ENCODE results near the gene THAP10.

The THAP10 gene

DNA sequence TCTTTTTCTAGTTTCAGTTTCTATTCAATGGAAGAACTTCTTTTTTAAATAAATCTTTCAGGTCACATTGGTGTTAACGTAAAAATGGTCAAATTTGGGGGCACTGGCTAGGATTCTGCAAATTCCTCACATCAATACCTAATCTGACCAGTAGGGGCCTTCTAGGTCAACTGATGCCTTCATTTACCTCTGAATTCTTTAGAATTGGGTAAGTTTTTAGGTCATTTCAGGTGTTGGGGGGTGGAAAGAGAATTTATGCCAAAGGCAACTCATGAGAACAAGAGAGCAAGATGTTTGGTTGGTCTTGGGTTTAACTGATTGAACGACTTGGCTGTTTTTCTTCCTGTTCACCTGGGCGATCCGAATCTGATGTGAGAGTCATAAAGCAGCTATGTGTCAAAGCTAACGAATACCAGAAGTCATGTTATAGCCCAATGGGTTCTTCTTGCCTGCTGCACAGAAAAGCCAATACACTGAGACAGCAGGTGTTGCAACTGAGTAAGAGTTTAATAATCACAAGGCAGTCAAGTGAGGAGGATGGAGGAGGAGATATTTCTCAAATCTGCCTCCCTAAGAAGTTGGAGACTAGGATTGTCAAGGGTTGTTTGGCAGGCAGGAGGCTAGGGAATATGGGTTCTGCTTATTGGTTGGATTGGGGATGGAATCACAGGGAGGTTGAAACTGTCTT is 15.7 kb upstream of the THAP10 start:
- Histone ChIP-seq H3K9ac (no peak overlapping the region), H2AFZ (no peak overlapping the region), H3K4me2 (ENCODE audit: low read length) (no peak overlapping the region), H3K79me2 (no peaks in the 10 kb centered on the region), H3K27ac (no peak overlapping the region), H3K27me3 (ENCODE audit: control insufficient read depth, insufficient read depth, low read length) (no peaks in the 10 kb centered on the region), H3K4me1 (no peaks in the 10 kb centered on the region), H3K36me3 (ENCODE audit: control insufficient read depth, insufficient read depth, low read length) (no peaks in the 10 kb centered on the region), H3K4me3 (ENCODE audit: low read depth, low read length) (no peak overlapping the region), H3K9me3 (ENCODE audit: control insufficient read depth, low read length) (no peaks in the 10 kb centered on the region)
- TF ChIP-seq, protein P1, sequence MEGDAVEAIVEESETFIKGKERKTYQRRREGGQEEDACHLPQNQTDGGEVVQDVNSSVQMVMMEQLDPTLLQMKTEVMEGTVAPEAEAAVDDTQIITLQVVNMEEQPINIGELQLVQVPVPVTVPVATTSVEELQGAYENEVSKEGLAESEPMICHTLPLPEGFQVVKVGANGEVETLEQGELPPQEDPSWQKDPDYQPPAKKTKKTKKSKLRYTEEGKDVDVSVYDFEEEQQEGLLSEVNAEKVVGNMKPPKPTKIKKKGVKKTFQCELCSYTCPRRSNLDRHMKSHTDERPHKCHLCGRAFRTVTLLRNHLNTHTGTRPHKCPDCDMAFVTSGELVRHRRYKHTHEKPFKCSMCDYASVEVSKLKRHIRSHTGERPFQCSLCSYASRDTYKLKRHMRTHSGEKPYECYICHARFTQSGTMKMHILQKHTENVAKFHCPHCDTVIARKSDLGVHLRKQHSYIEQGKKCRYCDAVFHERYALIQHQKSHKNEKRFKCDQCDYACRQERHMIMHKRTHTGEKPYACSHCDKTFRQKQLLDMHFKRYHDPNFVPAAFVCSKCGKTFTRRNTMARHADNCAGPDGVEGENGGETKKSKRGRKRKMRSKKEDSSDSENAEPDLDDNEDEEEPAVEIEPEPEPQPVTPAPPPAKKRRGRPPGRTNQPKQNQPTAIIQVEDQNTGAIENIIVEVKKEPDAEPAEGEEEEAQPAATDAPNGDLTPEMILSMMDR (IDR thresholded peaks at IDR 0.05) = no peak

DNA sequence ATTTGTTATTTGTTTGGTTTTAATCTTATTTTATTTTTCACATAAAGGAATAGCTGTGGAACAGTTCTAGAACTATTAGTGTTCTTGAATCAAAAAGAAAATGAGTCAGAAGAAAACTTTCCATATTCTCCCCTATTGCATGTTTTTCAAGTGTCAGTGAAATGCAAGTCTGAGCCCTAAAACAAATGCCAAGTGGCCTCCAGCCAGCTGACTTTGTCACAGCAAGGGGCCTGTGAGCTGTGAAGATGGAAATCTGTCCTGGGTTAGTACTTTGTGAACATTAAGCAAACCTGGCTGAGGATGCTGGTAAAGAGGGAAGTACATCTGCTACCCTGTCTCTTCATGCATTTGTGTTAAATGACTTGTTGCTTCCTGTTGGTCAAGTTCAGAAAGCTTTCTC is 14.6 kb upstream of the THAP10 start:
- no peaks in the 10 kb centered on the region for H3K79me2 ChIP-seq
- H3K36me3 ChIP-seq (ENCODE audit: control insufficient read depth, insufficient read depth, low read length) = no peaks in the 10 kb centered on the region
- H3K27ac ChIP-seq = no peak overlapping the region
- no peak overlapping the region for H3K9ac ChIP-seq
- H3K27me3 ChIP-seq (ENCODE audit: control insufficient read depth, insufficient read depth, low read length) = no peaks in the 10 kb centered on the region
- no peaks in the 10 kb centered on the region for H3K4me1 ChIP-seq
- no peak overlapping the region for H3K4me3 ChIP-seq (ENCODE audit: low read depth, low read length)
- TF ChIP-seq, protein P1 (IDR thresholded peaks at IDR 0.05) = no peak
- no peak overlapping the region for H2AFZ ChIP-seq
- H3K9me3 ChIP-seq (ENCODE audit: control insufficient read depth, low read length) = no peaks in the 10 kb centered on the region
- H3K4me2 ChIP-seq (ENCODE audit: low read length) = no peak overlapping the region

DNA sequence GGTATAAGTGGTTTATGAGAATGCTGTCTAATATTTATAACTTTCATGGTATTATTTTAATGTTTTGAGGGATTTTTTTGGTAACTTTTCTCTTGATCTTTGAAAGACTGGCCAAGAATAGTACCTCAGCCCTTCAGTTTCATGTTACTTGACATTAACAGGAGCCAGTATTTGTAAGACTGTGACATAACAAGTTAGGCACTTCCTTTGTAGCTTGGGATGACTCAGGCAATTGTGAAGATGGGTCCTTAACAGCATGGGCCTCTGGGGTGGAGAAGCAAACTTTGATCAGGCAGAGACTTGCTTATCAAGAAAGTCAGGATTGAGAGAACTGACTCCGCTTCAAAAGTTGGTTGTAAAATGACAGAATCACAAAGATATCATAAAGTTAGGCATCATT is 9.9 kb upstream of the THAP10 start:
- Histone ChIP-seq H2AFZ (no peak overlapping the region), H3K27me3 (ENCODE audit: control insufficient read depth, insufficient read depth, low read length) (no peaks in the 10 kb centered on the region), H3K4me3 (ENCODE audit: low read depth, low read length) (no peak overlapping the region), H3K9me3 (ENCODE audit: control insufficient read depth, low read length) (no peaks in the 10 kb centered on the region), H3K79me2 (no peaks in the 10 kb centered on the region), H3K4me2 (ENCODE audit: low read length) (no peak overlapping the region), H3K9ac (no peak overlapping the region), H3K36me3 (ENCODE audit: control insufficient read depth, insufficient read depth, low read length) (no peaks in the 10 kb centered on the region), H3K27ac (no peak overlapping the region), H3K4me1 (no peaks in the 10 kb centered on the region)
- TF ChIP-seq, protein P1 (IDR thresholded peaks at IDR 0.05) = no peak

DNA sequence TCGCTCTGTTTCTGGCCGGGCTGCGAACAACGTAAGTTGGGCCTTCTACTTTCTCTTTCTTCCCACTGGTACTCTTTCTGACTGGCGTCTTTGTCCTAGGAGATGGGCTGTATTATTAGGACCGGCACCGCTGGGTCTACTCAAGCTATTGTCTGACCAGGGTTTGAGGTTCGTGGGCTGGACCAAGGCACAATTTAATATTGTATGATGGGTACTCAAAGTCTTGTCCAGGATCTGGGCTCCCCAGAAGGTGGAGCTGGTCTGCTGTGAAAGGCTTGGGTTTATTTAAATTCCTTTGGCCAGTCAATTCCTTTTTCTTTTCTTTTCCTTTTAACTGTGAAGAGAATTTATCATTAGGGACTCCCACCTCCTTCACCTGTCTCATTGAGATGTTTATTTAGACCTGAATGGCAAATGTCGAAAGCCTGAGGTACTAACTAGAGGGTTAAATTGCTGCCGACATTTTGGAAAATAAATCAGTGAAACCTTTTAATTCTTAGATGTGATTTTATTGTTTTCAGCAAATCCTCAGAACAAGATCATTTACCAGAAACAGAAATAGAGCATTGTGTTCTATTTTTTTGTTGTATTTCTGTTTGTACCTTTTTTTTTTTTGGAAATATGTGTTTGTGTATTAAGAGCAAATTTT is 803 bp upstream of the THAP10 start:
- peak overlapping the region; percentile 80 for H3K4me2 ChIP-seq (ENCODE audit: low read length)
- peak overlapping the region; percentile 73 for H3K27ac ChIP-seq
- H3K4me1 ChIP-seq = no peaks in the 10 kb centered on the region
- H3K79me2 ChIP-seq = no peaks in the 10 kb centered on the region
- H3K4me3 ChIP-seq (ENCODE audit: low read depth, low read length) = peak overlapping the region; percentile 84
- H3K27me3 ChIP-seq (ENCODE audit: control insufficient read depth, insufficient read depth, low read length) = no peaks in the 10 kb centered on the region
- TF ChIP-seq, protein P1 (IDR thresholded peaks at IDR 0.05) = peak; percentile 24
- H3K36me3 ChIP-seq (ENCODE audit: control insufficient read depth, insufficient read depth, low read length) = no peaks in the 10 kb centered on the region
- no peak overlapping the region for H3K9ac ChIP-seq
- H2AFZ ChIP-seq = peak overlapping the region; percentile 93
- no peaks in the 10 kb centered on the region for H3K9me3 ChIP-seq (ENCODE audit: control insufficient read depth, low read length)

DNA sequence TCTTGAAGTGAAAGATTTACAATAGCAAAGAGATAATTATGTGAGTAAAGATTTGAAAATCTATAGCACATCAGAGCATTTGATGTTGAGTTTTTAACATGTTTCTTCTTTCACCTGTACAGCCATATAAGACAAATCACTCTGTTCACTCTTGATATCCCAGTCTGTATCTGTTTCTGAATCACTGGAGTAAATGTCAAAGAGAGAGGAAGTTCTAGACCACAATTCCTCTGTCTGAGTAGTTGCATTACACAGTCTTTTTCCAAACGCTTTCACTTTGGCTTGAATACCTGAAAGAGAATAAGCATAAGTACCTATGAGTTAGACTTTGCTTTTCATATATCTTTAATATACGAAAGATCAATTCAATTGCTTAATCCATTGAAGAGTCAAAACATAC is 9.9 kb downstream of the THAP10 start:
- no peaks in the 10 kb centered on the region for H3K4me1 ChIP-seq
- H2AFZ ChIP-seq = no peak overlapping the region
- no peak overlapping the region for H3K27ac ChIP-seq
- H3K27me3 ChIP-seq (ENCODE audit: control insufficient read depth, insufficient read depth, low read length) = no peaks in the 10 kb centered on the region
- peaks cover 2% of the 10 kb centered on the region for H3K79me2 ChIP-seq
- no peak overlapping the region for H3K4me3 ChIP-seq (ENCODE audit: low read depth, low read length)
- no peak overlapping the region for H3K4me2 ChIP-seq (ENCODE audit: low read length)
- no peaks in the 10 kb centered on the region for H3K9me3 ChIP-seq (ENCODE audit: control insufficient read depth, low read length)
- TF ChIP-seq, protein P1 (IDR thresholded peaks at IDR 0.05) = no peak
- no peak overlapping the region for H3K9ac ChIP-seq
- H3K36me3 ChIP-seq (ENCODE audit: control insufficient read depth, insufficient read depth, low read length) = no peaks in the 10 kb centered on the region

Measured in parathyroid adenoma (tissue), 2 donors.